CD4-positive, alpha-beta T cell (primary cell): ENCODE data around the gene NR1H3. TPM values are rescaled to one million over a fixed set of nuclear protein-coding genes. Genes with fewer than 3 reads are reported as not detected.

Experiments
- ATAC-seq: fragments of 200-7000 bp; cut with Tn5 transposase; one replicate; pipeline ENCODE4 v1.10.0; 2022; ENCODE audit warnings: mild to moderate bottlenecking; ENCODE audit not compliant: poor library complexity
- CTCF ChIA-PET: fragments of 350-600 bp; sonication (Branson Sonifier 250); formaldehyde crosslinking; loops from one replicate; lab custom pipeline; 2021; ENCODE audit warnings: antibody characterized with exemption, inconsistent platforms; lab: Charles Lee
- POLR2A ChIA-PET: fragments of 350-600 bp; sonication (Branson Sonifier 250); formaldehyde crosslinking; loops from one replicate; lab custom pipeline; 2021; ENCODE audit warnings: antibody characterized with exemption, inconsistent platforms; lab: Charles Lee
- DNase-seq, 14 experiments: peaks; one replicate each; pipeline ENCODE4 v3.0.0-alpha.2; 2013 to 2020; ENCODE audit warnings: mixed read lengths in 2 of 14
- H3K27ac ChIP-seq, 2 donors: one replicate each; pipeline versions ENCODE4 v1.5.1 to v1.7.0; 2013; ENCODE audit warnings: low read length in 2 of 2, low read depth in 1 of 2, mild to moderate bottlenecking in 1 of 2
- H3K27me3 ChIP-seq, 2 experiments: 1 replicate in 1 of 2; 2 replicates in 1 of 2; pipeline versions ENCODE4 v1.6.1 to v1.7.0; 2013; ENCODE audit warnings: low read length in 2 of 2, control low read depth in 1 of 2, mild to moderate bottlenecking in 1 of 2, moderate library complexity in 1 of 2; ENCODE audit not compliant: insufficient read depth in 2 of 2, control insufficient read depth in 1 of 2
- H3K36me3 ChIP-seq: one replicate; pipeline ENCODE4 v1.6.1; 2013; ENCODE audit warnings: low read length, control low read depth; ENCODE audit not compliant: insufficient read depth
- H3K4me1 ChIP-seq: one replicate; pipeline ENCODE4 v1.6.1; 2013; ENCODE audit warnings: low read length, control low read depth; ENCODE audit not compliant: insufficient read depth
- H3K4me3 ChIP-seq: one replicate; pipeline ENCODE4 v1.5.1; 2013; ENCODE audit warnings: mild to moderate bottlenecking, low read length, moderate library complexity
- H3K9me3 ChIP-seq, 2 experiments: 1 replicate in 1 of 2; 2 replicates in 1 of 2; pipeline versions ENCODE4 v1.6.1 to v1.7.0; 2013; ENCODE audit warnings: low read length in 2 of 2, mild to moderate bottlenecking in 2 of 2, control low read depth in 1 of 2, moderate library complexity in 1 of 2; ENCODE audit not compliant: control insufficient read depth in 1 of 2, insufficient read depth in 1 of 2
- H3K27ac Mint-ChIP-seq: one replicate; pipeline ENCODE4 v1.8.0; 2020; ENCODE audit warnings: mixed read lengths
- H3K27me3 Mint-ChIP-seq: one replicate; pipeline ENCODE4 v1.8.0; 2021; ENCODE audit warnings: mixed read lengths
- H3K36me3 Mint-ChIP-seq: one replicate; pipeline ENCODE4 v1.8.0; 2021; ENCODE audit warnings: low read depth, mixed read lengths
- H3K4me1 Mint-ChIP-seq: one replicate; pipeline ENCODE4 v1.8.0; 2021; ENCODE audit warnings: low read depth, mixed read lengths
- H3K4me3 Mint-ChIP-seq: one replicate; pipeline ENCODE4 v1.8.0; 2020; ENCODE audit warnings: mild to moderate bottlenecking, mixed read lengths
- H3K9me3 Mint-ChIP-seq: one replicate; pipeline ENCODE4 v1.8.0; 2020; ENCODE audit warnings: mixed read lengths
- CTCF ChIP-seq: fragments of 200-600 bp; IDR thresholded peaks from one replicate; pipeline ENCODE4 v1.8.0; 2022; ENCODE audit warnings: antibody characterized with exemption, mild to moderate bottlenecking
- intact Hi-C, 2 experiments: fragments of 100-400 bp; cut with DNase I in 1 of 2; cut with micrococcal nuclease in 1 of 2; formaldehyde crosslinking; loops; one replicate each; pipeline versions ENCODE4 v1.15.1 to v1.9.0; 2023 to 2025; cut with DNase I, micrococcal nuclease
- total RNA-seq, 174 experiments: library from RNA in 2 of 174; stranded (reverse) in 2 of 174; gene quantifications; one replicate each; pipeline ENCODE4 v1.2.3 and lab custom pipeline; 2021 to 2026

Gene NR1H3
- total RNA-seq, 2 experiments from 2014 or later: 1.8 to 2.3 TPM

- Mint-ChIP-seq H3K27ac (no peak overlapping the region), H3K4me1 (no peaks in the 10 kb centered on the region), H3K4me3 (no peak overlapping the region), H3K36me3 (peaks cover 76% of the 10 kb centered on the region), H3K9me3 (no peaks in the 10 kb centered on the region), H3K27me3 (no peaks in the 10 kb centered on the region)
- intact Hi-C loops: no loop called here
- H3K27ac ChIP-seq: no peak overlapping the region
- DNase-seq: no peak
- H3K27me3 ChIP-seq: no peaks in the 10 kb centered on the region
- no peaks in the 10 kb centered on the region for H3K4me1 ChIP-seq
- peaks cover 71% of the 10 kb centered on the region for H3K36me3 ChIP-seq
- no peak overlapping the region for H3K4me3 ChIP-seq
- POLR2A ChIA-PET: no interaction called here
- ATAC-seq: no peak
- TF ChIP-seq CTCF: no peak
- no peaks in the 10 kb centered on the region for H3K9me3 ChIP-seq
- CTCF ChIA-PET: no interaction called here
Measured at GRCh38 chr11:47317064-47317828, 59.5 kb downstream of the NR1H3 start.

GRCh38 chr11:47318166-47318565 is 60.4 kb downstream of the NR1H3 start:
- CTCF ChIA-PET: interaction anchor here (0.6 kb wide), 1 partner anchor 296 kb away, joined by 4 read pairs; no protein-coding TSS in a partner anchor
- Mint-ChIP-seq H3K4me3 (no peak overlapping the region), H3K27me3 (no peaks in the 10 kb centered on the region), H3K27ac (peak overlapping the region; percentile 51), H3K36me3 (peaks cover 74% of the 10 kb centered on the region), H3K4me1 (no peaks in the 10 kb centered on the region), H3K9me3 (no peaks in the 10 kb centered on the region)
- no peaks in the 10 kb centered on the region for H3K27me3 ChIP-seq
- TF ChIP-seq CTCF: no peak
- no peaks in the 10 kb centered on the region for H3K9me3 ChIP-seq
- ATAC-seq (no peak), DNase-seq (no peak)
- intact Hi-C loops: no loop called here
- POLR2A ChIA-PET: no interaction called here
- no peaks in the 10 kb centered on the region for H3K4me1 ChIP-seq
- H3K4me3 ChIP-seq: no peak overlapping the region
- H3K36me3 ChIP-seq: peaks cover 63% of the 10 kb centered on the region
- no peak overlapping the region for H3K27ac ChIP-seq

Other genes starting within 250 kb of the NR1H3 start
- 100 to 1,000 TPM; 161 to 174 TPM for gene ARFGAP2, start 81.1 kb upstream of the NR1H3 start, total RNA-seq
- gene PACSIN3, start 71.6 kb upstream of the NR1H3 start, total RNA-seq: under 1 TPM in 1 of 2 experiments, not detected in 1; 0.27 TPM
- gene DDB2, start 43.0 kb upstream of the NR1H3 start, total RNA-seq: 10 to 100 TPM; 57.3 to 57.6 TPM
- gene ACP2, start 9.2 kb upstream of the NR1H3 start, total RNA-seq: 10 to 100 TPM; 16.8 to 17.2 TPM
- 100 to 1,000 TPM; 161 to 178 TPM for gene MADD, start 12.1 kb downstream of the NR1H3 start, total RNA-seq
- gene MYBPC3, start 94.7 kb downstream of the NR1H3 start, total RNA-seq: not detected
- 1 to 10 TPM; 4.9 to 5.9 TPM for gene SPI1, start 120.6 kb downstream of the NR1H3 start, total RNA-seq
- 10 to 100 TPM; 36.6 to 39.2 TPM for gene SLC39A13, start 150.6 kb downstream of the NR1H3 start, total RNA-seq
- gene PSMC3, start 168.4 kb downstream of the NR1H3 start, total RNA-seq: 10 to 100 TPM; 51.3 to 59.5 TPM
- gene RAPSN, start 191.1 kb downstream of the NR1H3 start, total RNA-seq: under 1 TPM; 0.56 to 0.85 TPM